CD4-positive, alpha-beta T cell treated with Interleukin-17A for 4 hours (primary cell): ENCODE data around the gene CLDN22.

Experiments
- DNase-seq: peaks from one replicate; pipeline ENCODE4 v3.0.0-alpha.2; 2020; ENCODE audit warnings: mixed read lengths

Gene CLDN22

GRCh38 chr4:183320211-183321059, at the start of gene CLDN22:
CLDN22 (minus strand) TSS chr4:183320276; CDS start chr4:183320218, 58 bp downstream.
- no peak for DNase-seq

GRCh38 chr4:183369073-183369472, 49.0 kb upstream of the CLDN22 start:
- no peak for DNase-seq

- no peak for DNase-seq
These were observed 46.2 kb upstream of the CLDN22 start for GRCh38 chr4:183366206-183366835.

- no peak for DNase-seq
These were observed 43.9 kb upstream of the CLDN22 start for GRCh38 chr4:183364025-183364424.

- no peak for DNase-seq
These were observed 43.0 kb upstream of the CLDN22 start for GRCh38 chr4:183362916-183363542.

- no peak for DNase-seq
These were observed 42.0 kb upstream of the CLDN22 start for GRCh38 chr4:183362036-183362435.

GRCh38 chr4:183360161-183360919, 40.3 kb upstream of the CLDN22 start:
- no peak for DNase-seq

GRCh38 chr4:183358215-183358755, 38.2 kb upstream of the CLDN22 start:
- no peak for DNase-seq

GRCh38 chr4:183356931-183357675, 37.0 kb upstream of the CLDN22 start:
- no peak for DNase-seq

GRCh38 chr4:183356173-183356830, 36.2 kb upstream of the CLDN22 start:
- DNase-seq, result no peak

GRCh38 chr4:183355405-183355804, 35.3 kb upstream of the CLDN22 start:
- DNase-seq, result no peak

- no peak for DNase-seq
These were observed 34.1 kb upstream of the CLDN22 start for GRCh38 chr4:183354219-183354618.

- no peak for DNase-seq
These were observed 33.5 kb upstream of the CLDN22 start for GRCh38 chr4:183353557-183353956.

- DNase-seq, result no peak
These were observed 32.5 kb upstream of the CLDN22 start for GRCh38 chr4:183352546-183352945.

- DNase-seq, result no peak
These were observed 30.4 kb upstream of the CLDN22 start for GRCh38 chr4:183350317-183351071.

- no peak for DNase-seq
These were observed 29.6 kb upstream of the CLDN22 start for GRCh38 chr4:183349673-183350072.

GRCh38 chr4:183348706-183349659, 28.9 kb upstream of the CLDN22 start:
- DNase-seq, result no peak

GRCh38 chr4:183348136-183348535, 28.1 kb upstream of the CLDN22 start:
- no peak for DNase-seq

- no peak for DNase-seq
These were observed 27.5 kb upstream of the CLDN22 start for GRCh38 chr4:183347566-183347965.
